Activated CD4-positive, alpha-beta T cell treated with anti-CD3 and anti-CD28 coated beads, Interleukin-10, Interleukin-2, amounts not matched to agents 100 ng/mL and 50 ng/mL, durations not matched to agents 16 hours and 8 hours (primary cell): ENCODE results near the gene SPTLC2.

ENCODE experiments used
- DNase-seq: peaks from one replicate; pipeline ENCODE4 v3.0.0-alpha.2; 2020

Gene SPTLC2

DNA sequence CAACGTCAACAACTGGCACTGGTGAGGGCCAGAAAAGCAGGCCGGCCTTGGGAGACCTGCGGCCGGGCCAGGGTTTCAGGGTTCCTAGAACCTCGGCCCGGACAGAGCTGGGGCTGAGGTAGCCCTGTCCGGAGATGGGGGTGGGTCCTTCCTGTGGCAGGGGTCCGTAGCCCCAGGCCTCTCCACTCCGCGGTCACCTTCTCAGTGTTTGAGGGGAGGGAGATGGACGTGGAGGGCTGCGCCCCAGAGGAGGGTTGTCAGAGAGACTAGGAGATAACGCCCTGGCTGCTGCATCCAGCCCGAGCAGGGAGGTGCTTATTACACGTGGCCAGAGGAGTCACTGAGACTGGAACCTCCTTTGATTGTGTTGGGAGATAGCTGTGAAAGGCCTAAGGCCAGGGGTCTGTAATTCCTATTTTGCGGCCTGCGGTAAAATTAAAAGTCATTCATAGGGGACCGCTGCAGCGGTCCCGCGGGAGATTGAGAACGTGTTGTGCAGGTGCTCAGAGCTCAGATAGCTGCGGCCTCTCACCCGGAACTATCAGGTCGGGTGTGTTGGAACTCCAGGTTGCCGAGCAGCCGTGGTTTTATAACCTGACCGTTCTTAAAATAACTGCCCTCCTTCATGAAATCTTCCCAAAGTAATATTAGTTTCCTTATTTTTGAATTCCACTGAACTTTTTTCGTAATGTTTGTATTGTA, 158.0 kb downstream of the SPTLC2 start:
- DNase-seq, result peak; percentile 58

DNA sequence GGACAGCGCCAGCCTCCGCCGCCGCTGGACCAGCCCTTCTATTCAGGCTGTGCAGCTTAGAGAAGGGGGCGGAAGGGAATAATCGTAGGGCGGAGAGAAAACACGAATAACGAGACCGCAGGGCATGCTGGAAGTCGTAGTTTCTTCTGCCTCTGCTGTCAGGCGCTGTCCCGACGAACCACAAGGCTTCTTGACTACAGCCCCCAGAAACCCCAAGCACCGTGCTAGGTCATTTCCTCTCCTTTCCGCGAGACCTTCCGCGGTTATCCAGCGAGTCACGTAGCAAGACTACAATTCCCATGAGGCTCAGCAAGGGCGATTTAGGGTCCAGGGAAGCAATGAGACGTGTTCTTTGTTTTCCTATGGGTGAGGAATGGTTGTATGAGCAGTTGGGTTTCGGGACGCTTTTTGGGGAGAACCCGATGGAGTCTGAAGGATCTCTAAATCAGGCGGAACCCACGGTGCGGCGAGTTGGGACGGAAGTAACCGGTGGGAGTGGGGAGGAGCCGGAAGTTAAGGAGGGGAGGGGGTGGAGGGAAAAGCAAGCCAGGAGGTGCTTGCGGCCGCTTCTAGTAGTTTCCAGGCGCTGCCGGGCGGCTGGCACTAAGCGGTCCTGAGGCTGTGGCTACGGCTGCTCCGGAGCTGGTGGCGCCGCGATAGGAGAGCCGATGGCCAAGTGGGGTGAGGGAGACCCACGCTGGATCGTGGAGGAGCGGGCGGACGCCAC, 158.8 kb downstream of the SPTLC2 start, which contains the start of the genes AHSA1 and VIPAS39:
TSS of gene AHSA1 (plus strand) at position 572 of the 727 bp plus-strand sequence. CDS start at position 669, 97 bp downstream.
TSS of gene VIPAS39 (minus strand) at position 80 of the 727 bp plus-strand sequence. CDS start 3,499 bp downstream, outside the sequence.
- DNase-seq, result peak; percentile 98

DNA sequence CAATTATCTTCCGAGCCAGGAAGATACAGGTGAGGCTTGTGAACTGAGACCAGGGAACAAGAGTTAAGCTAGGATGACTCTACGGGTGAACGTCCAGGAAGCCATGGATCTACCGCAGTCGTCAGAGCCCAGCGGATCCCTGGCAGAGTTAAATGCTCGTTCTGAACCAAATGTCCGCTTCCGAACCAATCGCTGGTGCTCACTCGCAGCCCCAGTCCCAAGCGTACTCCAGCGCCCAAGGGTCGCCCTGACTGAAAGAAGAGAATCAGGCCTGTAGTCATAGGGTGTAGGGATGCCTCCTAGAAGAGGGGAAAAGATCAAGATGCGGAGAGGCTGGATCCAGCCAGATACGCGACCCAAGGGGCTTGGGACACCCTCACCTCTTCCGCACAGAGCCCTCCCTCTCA, 159.3 kb downstream of the SPTLC2 start:
- no peak for DNase-seq
